Gastroesophageal sphincter (tissue), 4 donors: ENCODE data around the gene KLHL17. TPM values are rescaled to one million over a fixed set of nuclear protein-coding genes. Genes with fewer than 3 reads are reported as not detected.
"Not testable (repeated sequence)": the region's sequence is repeated elsewhere in the genome, so short reads cannot be mapped to it uniquely, and the experiment has no call there.

Experiments used
- ATAC-seq: fragments of 150-250 bp; one replicate; pipeline ENCODE4 v1.9.1; 2016; ENCODE audit warnings: mild to moderate bottlenecking, moderate library complexity
- H3K27ac ChIP-seq, 4 donors: fragments of 200-600 bp; sonication (generic) in 3 of 4; 1 replicate in 3 of 4; 2 replicates in 1 of 4; pipeline ENCODE4 v1.5.1; 2016 to 2019
- H3K27me3 ChIP-seq: fragments of 200-600 bp; sonication (generic); one replicate; pipeline ENCODE4 v1.5.1; 2019
- H3K36me3 ChIP-seq, 2 donors: fragments of 200-600 bp; sonication (generic); one replicate each; pipeline ENCODE4 v1.5.1; 2019; ENCODE audit warnings: control low read depth in 1 of 2
- H3K4me1 ChIP-seq, 3 donors: fragments of 200-600 bp; sonication (generic); 1 replicate in 2 of 3; 2 replicates in 1 of 3; pipeline ENCODE4 v1.5.1; 2016 to 2019; ENCODE audit warnings: control low read depth in 2 of 3
- H3K4me3 ChIP-seq, 2 donors: fragments of 200-600 bp; sonication (generic); one replicate each; pipeline ENCODE4 v1.5.1; 2019; ENCODE audit warnings: mild to moderate bottlenecking in 1 of 2, moderate library complexity in 1 of 2
- H3K9me3 ChIP-seq, 3 donors: fragments of 200-600 bp; sonication (generic); one replicate each; pipeline ENCODE4 v1.5.1; 2017 to 2019; ENCODE audit warnings: control low read depth in 2 of 3
- CTCF ChIP-seq, 4 experiments: fragments of 200-600 bp in 2 of 4; fragments of 450-650 bp in 2 of 4; sonication (generic) in 1 of 4; IDR thresholded peaks; one replicate each; pipeline ENCODE4 v1.5.1; 2017 to 2019; ENCODE audit warnings: antibody characterized with exemption in 4 of 4, mild to moderate bottlenecking in 2 of 4, moderate library complexity in 2 of 4
- EP300 ChIP-seq: sonication (generic); formaldehyde crosslinking; IDR thresholded peaks from one replicate; pipeline ENCODE4 v1.6.1; 2017; ENCODE audit warnings: antibody characterized with exemption, mild to moderate bottlenecking
- POLR2A ChIP-seq, 2 donors: fragments of 450-650 bp; IDR thresholded peaks; one replicate each; pipeline ENCODE4 v1.6.1; 2017; ENCODE audit warnings: antibody characterized with exemption in 2 of 2, mild to moderate bottlenecking in 2 of 2, moderate library complexity in 1 of 2
- POLR2AphosphoS5 ChIP-seq: sonication (generic); formaldehyde crosslinking; IDR thresholded peaks from one replicate; pipeline ENCODE4 v1.6.1; 2017; ENCODE audit warnings: antibody characterized with exemption
- WGBS, 2 donors: methylation state at CpG; one replicate each; pipeline ENCODE4 v1.1.5; 2018; ENCODE audit warnings: low coverage in 1 of 2; 5-methylcytosine and 5-hydroxymethylcytosine counted together
- total RNA-seq, 4 donors: library from RNA; depleted of rRNA; stranded (reverse); fragments of >200 nt; gene quantifications; one replicate each; pipeline ENCODE4 v1.1.0, GENCODE V29; 2016

The KLHL17 gene
- total RNA-seq, 4 donors from 2014 or later, result 3.6 to 12.0 (median 10.1) TPM

- H3K27me3 ChIP-seq, result peaks cover 59% of the 10 kb centered on the region
- WGBS, 2 donors, result 3 to 85% methylated on average over 2 to 6 of the region's 27 CpGs
- TF ChIP-seq POLR2A (IDR thresholded peaks at IDR 0.05), result no peak
- TF ChIP-seq POLR2AphosphoS5, result no peak
- TF ChIP-seq EP300, result no peak
- no peak for TF ChIP-seq CTCF (IDR thresholded peaks at IDR 0.05)
- H3K9me3 ChIP-seq, result no peaks in the 10 kb centered on the region
- H3K4me1 ChIP-seq, result peaks cover 0 to 66% (median 45%) of the 10 kb centered on the region in 3 donors
- peaks cover 0 to 39% of the 10 kb centered on the region in 2 donors for H3K36me3 ChIP-seq
- H3K27ac ChIP-seq, result peak overlapping the region in 3 of 4 donors; percentile 67 to 79 (median 78)
- ATAC-seq, result peak; percentile 13
- H3K4me3 ChIP-seq, result peak overlapping the region in 1 of 2 donors; percentile 47
Measured at GRCh38 chr1:942864-943533, 17.4 kb upstream of the KLHL17 start.

DNA sequence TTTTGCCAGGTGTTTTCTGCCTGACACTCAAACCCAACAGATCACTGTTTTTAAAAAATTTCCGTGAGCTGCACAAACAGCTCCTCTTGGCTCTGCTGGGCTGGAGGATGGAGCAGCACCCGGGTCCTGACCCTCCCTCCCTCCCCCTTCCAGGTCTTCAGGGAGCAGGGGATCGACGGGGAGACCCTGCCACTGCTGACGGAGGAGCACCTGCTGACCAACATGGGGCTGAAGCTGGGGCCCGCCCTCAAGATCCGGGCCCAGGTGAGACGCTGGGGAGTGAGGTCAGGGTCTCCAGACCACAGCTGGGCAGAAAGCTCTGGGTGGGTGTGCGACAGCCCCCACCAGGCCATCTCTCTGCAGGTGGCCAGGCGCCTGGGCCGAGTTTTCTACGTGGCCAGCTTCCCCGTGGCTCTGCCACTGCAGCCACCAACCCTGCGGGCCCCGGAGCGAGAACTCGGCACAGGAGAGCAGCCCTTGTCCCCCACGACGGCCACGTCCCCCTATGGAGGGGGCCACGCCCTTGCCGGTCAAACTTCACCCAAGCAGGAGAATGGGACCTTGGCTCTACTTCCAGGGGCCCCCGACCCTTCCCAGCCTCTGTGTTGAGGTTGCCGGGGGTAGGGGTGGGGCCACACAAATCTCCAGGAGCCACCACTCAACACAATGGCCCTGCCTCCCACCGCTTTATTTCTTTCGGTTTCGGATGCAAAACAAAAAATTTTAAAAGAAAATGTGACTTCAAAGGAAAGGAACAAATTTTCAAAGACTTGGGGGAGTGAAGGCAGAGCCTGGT is 16.6 kb upstream of the KLHL17 start:
- ATAC-seq, result no peak

GRCh38 chr1:944341-945325 is 15.8 kb upstream of the KLHL17 start:
- TF ChIP-seq POLR2A (IDR thresholded peaks at IDR 0.05) (no peak), POLR2AphosphoS5 (no peak), CTCF (IDR thresholded peaks at IDR 0.05) (no peak)
- ATAC-seq, result no peak
- Histone ChIP-seq H3K9me3 (no peaks in the 10 kb centered on the region), H3K27me3 (peaks cover 43% of the 10 kb centered on the region), H3K4me1 (peaks cover 0 to 56% (median 44%) of the 10 kb centered on the region in 3 donors), H3K4me3 (peak overlapping the region in 1 of 2 donors; percentile 27), H3K36me3 (peaks cover 0 to 55% of the 10 kb centered on the region in 2 donors), H3K27ac (peak overlapping the region in 3 of 4 donors; percentile 31 to 67 (median 55))
- WGBS, 2 donors, result 24 to 62% methylated on average over 5 to 7 of the region's 28 CpGs

More for the DNA sequence above, 16.6 kb upstream of the KLHL17 start:
- H3K9me3 ChIP-seq, result no peaks in the 10 kb centered on the region
- peaks cover 0 to 65% (median 45%) of the 10 kb centered on the region in 3 donors for H3K4me1 ChIP-seq
- H3K27me3 ChIP-seq, result peaks cover 52% of the 10 kb centered on the region
- peak overlapping the region in 1 of 2 donors; percentile 27 for H3K4me3 ChIP-seq
- peaks cover 0 to 46% of the 10 kb centered on the region in 2 donors for H3K36me3 ChIP-seq
- no peak for TF ChIP-seq CTCF (IDR thresholded peaks at IDR 0.05)
- no CpG with 5 or more reads among the region's 27 CpGs for WGBS, 2 donors
- peak overlapping the region in 3 of 4 donors; percentile 55 to 67 (median 60) for H3K27ac ChIP-seq

GRCh38 chr1:945688-946556 is 14.5 kb upstream of the KLHL17 start:
- Histone ChIP-seq H3K9me3 (no peaks in the 10 kb centered on the region), H3K4me1 (peaks cover 0 to 43% (median 32%) of the 10 kb centered on the region in 3 donors), H3K27me3 (peaks cover 30% of the 10 kb centered on the region), H3K36me3 (peaks cover 0 to 68% of the 10 kb centered on the region in 2 donors), H3K4me3 (no peak overlapping the region), H3K27ac (peak overlapping the region in 1 of 4 donors; percentile 67)
- WGBS, 2 donors, result 95 to 100% methylated on average over 1 to 13 of the region's 29 CpGs
- TF ChIP-seq CTCF (IDR thresholded peaks at IDR 0.05) (no peak), POLR2AphosphoS5 (no peak), EP300 (no peak), POLR2A (IDR thresholded peaks at IDR 0.05) (no peak)
- no peak for ATAC-seq

- H3K4me3 ChIP-seq, ATAC-seq, H3K9me3 ChIP-seq, H3K27ac ChIP-seq: not testable (repeated sequence)
- peaks cover 0 to 77% of the 10 kb centered on the region in 2 donors for H3K36me3 ChIP-seq
- WGBS, 2 donors, result 85 to 98% methylated on average over 7 to 11 of the region's 13 CpGs
- peaks cover 21% of the 10 kb centered on the region for H3K27me3 ChIP-seq
- H3K4me1 ChIP-seq, result peaks cover 0 to 34% (median 23%) of the 10 kb centered on the region in 3 donors
Measured at GRCh38 chr1:946811-947210, 13.6 kb upstream of the KLHL17 start.
